Neutrophil (primary cell): ENCODE measurements around the gene SETD2.

Experiments used
- H3K27ac ChIP-seq: fragments of 200-600 bp; sonication (generic); 2 replicates; pipeline ENCODE4 v1.5.1; 2016; ENCODE audit warnings: mild to moderate bottlenecking, moderate library complexity
- H3K27me3 ChIP-seq: fragments of 200-600 bp; sonication (generic); 2 replicates; pipeline ENCODE4 v1.6.0; 2016; ENCODE audit warnings: mild to moderate bottlenecking
- H3K36me3 ChIP-seq: fragments of 200-600 bp; sonication (generic); 2 replicates; pipeline ENCODE4 v1.5.1; 2017
- H3K4me1 ChIP-seq, 2 experiments: fragments of 200-600 bp in 1 of 2; sonication (generic) in 1 of 2; 1 replicate in 1 of 2; 2 replicates in 1 of 2; pipeline versions ENCODE4 v1.5.1 to v1.6.1; 2013 to 2016; ENCODE audit warnings: low read depth in 1 of 2, low read length in 1 of 2, mild to moderate bottlenecking in 1 of 2, moderate library complexity in 1 of 2; ENCODE audit not compliant: control insufficient read depth in 1 of 2, insufficient read depth in 1 of 2
- H3K4me3 ChIP-seq, 2 experiments: fragments of 200-600 bp in 1 of 2; sonication (generic) in 1 of 2; 1 replicate in 1 of 2; 2 replicates in 1 of 2; pipeline ENCODE4 v1.5.1; 2013 to 2016; ENCODE audit warnings: low read depth in 1 of 2, low read length in 1 of 2, mild to moderate bottlenecking in 1 of 2, moderate library complexity in 1 of 2
- H3K9me3 ChIP-seq: fragments of 200-600 bp; sonication (generic); 2 replicates; pipeline ENCODE4 v1.5.1; 2016
- CTCF ChIP-seq: fragments of 200-600 bp; sonication (generic); IDR thresholded peaks from 2 replicates; pipeline ENCODE4 v1.5.1; 2016; ENCODE audit warnings: antibody characterized with exemption

SETD2 gene

GRCh38 chr3:47113669-47114365 is 50.1 kb downstream of the SETD2 start:
- peaks cover 12% of the 10 kb centered on the region in 2 experiments for H3K4me1 ChIP-seq
- H3K36me3 ChIP-seq, result peaks cover 50% of the 10 kb centered on the region
- H3K9me3 ChIP-seq, result no peaks in the 10 kb centered on the region
- no peak overlapping the region for H3K4me3 ChIP-seq
- TF ChIP-seq CTCF, result no peak
- no peaks in the 10 kb centered on the region for H3K27me3 ChIP-seq
- no peak overlapping the region for H3K27ac ChIP-seq

- no peaks in the 10 kb centered on the region for H3K27me3 ChIP-seq
- no peak overlapping the region for H3K27ac ChIP-seq
- no peaks in the 10 kb centered on the region for H3K9me3 ChIP-seq
- H3K4me1 ChIP-seq, result peaks cover 12% of the 10 kb centered on the region in 2 experiments
- no peak for TF ChIP-seq CTCF
- H3K4me3 ChIP-seq, result no peak overlapping the region
- peaks cover 50% of the 10 kb centered on the region for H3K36me3 ChIP-seq
Observed at GRCh38 chr3:47112997-47113396, 50.9 kb downstream of the SETD2 start.

- TF ChIP-seq CTCF, result no peak
- Histone ChIP-seq H3K4me1 (peaks cover 12% of the 10 kb centered on the region in 2 experiments), H3K4me3 (no peak overlapping the region), H3K36me3 (peaks cover 41% of the 10 kb centered on the region), H3K9me3 (no peaks in the 10 kb centered on the region), H3K27ac (peak overlapping the region; percentile 62), H3K27me3 (no peaks in the 10 kb centered on the region)
Observed at GRCh38 chr3:47109393-47109792, 54.5 kb downstream of the SETD2 start.

- H3K9me3 ChIP-seq, result no peaks in the 10 kb centered on the region
- no peaks in the 10 kb centered on the region for H3K27me3 ChIP-seq
- peaks cover 39% of the 10 kb centered on the region for H3K36me3 ChIP-seq
- H3K4me1 ChIP-seq, result peaks cover 12% of the 10 kb centered on the region in 2 experiments
- H3K27ac ChIP-seq, result no peak overlapping the region
- TF ChIP-seq CTCF, result no peak
- no peak overlapping the region for H3K4me3 ChIP-seq
Observed at GRCh38 chr3:47108546-47108945, 55.4 kb downstream of the SETD2 start.

- no peaks in the 10 kb centered on the region for H3K4me1 ChIP-seq
- H3K9me3 ChIP-seq, result no peaks in the 10 kb centered on the region
- no peaks in the 10 kb centered on the region for H3K27me3 ChIP-seq
- TF ChIP-seq CTCF, result no peak
- H3K4me3 ChIP-seq, result no peak overlapping the region
- peaks cover 45% of the 10 kb centered on the region for H3K36me3 ChIP-seq
- no peak overlapping the region for H3K27ac ChIP-seq
Observed at GRCh38 chr3:47104259-47104658, 59.7 kb downstream of the SETD2 start.
